Spleen (tissue), 7 donors: ENCODE results near the gene C6orf62.
"Not testable (repeated sequence)": the region's sequence is repeated elsewhere in the genome, so short reads cannot be mapped to it uniquely, and the experiment has no call there.

Experiments
- POLR2A ChIP-seq, 3 donors: fragments of 450-650 bp; IDR thresholded peaks; one replicate each; pipeline ENCODE4 v1.5.1; 2017; ENCODE audit warnings: antibody characterized with exemption in 3 of 3, mild to moderate bottlenecking in 1 of 3
- TF ChIP-seq, protein P1 (sequence below), 11 experiments: fragments of 200-600 bp in 7 of 11; fragments of 450-650 bp in 4 of 11; sonication (generic) in 4 of 11; IDR thresholded peaks in 8 of 11; conservative IDR thresholded peaks in 3 of 11; 1 replicate in 7 of 11; 2 replicates in 4 of 11; pipeline versions ENCODE4 v1.4.0 to v1.8.0; 2016 to 2021; ENCODE audit warnings: antibody characterized with exemption in 11 of 11, inconsistent platforms in 4 of 11, mild to moderate bottlenecking in 1 of 11
- donor health status: DM: no; HTN: no; CAD: no; lungs with moderate emphysema.
- donor health status: DM: no; HTN: no; CAD: no.
- donor health status: DM: no; HTN: no; CAD: no.

DNA sequence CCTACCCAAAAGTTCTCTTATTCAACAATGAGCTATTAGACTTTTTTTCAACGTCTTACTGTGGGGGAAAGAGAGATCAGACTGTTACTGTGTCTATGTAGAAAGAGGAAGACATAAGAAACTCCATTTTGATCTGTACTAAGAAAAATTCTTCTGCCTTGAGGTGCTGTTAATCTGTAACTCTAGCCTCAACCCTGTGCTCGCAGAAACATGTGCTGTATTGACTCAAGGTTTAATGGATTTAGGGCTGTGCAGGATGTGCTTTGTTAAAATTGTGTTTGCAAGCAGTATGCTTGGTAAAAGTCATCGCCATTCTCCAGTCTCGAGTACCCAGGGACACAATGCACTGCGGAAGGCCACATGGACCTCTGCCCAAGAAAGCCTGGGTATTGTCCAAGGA is 57.2 kb downstream of the C6orf62 start:
- TF ChIP-seq, protein P1, sequence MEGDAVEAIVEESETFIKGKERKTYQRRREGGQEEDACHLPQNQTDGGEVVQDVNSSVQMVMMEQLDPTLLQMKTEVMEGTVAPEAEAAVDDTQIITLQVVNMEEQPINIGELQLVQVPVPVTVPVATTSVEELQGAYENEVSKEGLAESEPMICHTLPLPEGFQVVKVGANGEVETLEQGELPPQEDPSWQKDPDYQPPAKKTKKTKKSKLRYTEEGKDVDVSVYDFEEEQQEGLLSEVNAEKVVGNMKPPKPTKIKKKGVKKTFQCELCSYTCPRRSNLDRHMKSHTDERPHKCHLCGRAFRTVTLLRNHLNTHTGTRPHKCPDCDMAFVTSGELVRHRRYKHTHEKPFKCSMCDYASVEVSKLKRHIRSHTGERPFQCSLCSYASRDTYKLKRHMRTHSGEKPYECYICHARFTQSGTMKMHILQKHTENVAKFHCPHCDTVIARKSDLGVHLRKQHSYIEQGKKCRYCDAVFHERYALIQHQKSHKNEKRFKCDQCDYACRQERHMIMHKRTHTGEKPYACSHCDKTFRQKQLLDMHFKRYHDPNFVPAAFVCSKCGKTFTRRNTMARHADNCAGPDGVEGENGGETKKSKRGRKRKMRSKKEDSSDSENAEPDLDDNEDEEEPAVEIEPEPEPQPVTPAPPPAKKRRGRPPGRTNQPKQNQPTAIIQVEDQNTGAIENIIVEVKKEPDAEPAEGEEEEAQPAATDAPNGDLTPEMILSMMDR (IDR thresholded peaks at IDR 0.05 in 8 of 11, conservative IDR thresholded peaks at IDR 0.05 in 3 of 11) = not testable (repeated sequence)
- not testable (repeated sequence) for TF ChIP-seq POLR2A (IDR thresholded peaks at IDR 0.05)
